GM06990 (cell line): ENCODE measurements around the gene AHNAK.

Experiments
- DNase-seq: peaks from one replicate; pipeline ENCODE4 v3.0.0-alpha.2; 2011; ENCODE audit not compliant: insufficient read length; ENCODE audit errors: extremely low read depth
- H3K27me3 ChIP-seq: replicated peaks from 2 replicates; pipeline ENCODE4 v1.6.0; 2011; ENCODE audit warnings: low read length; ENCODE audit not compliant: control insufficient read depth, insufficient read depth
- H3K36me3 ChIP-seq: 2 replicates; pipeline ENCODE4 v1.5.1; 2011; ENCODE audit warnings: low read length; ENCODE audit not compliant: control insufficient read depth, insufficient read depth
- H3K4me3 ChIP-seq: replicated peaks from 2 replicates; pipeline ENCODE4 v1.5.1; 2011; ENCODE audit warnings: low read depth, mild to moderate bottlenecking, control low read depth, low read length
- CTCF ChIP-seq: IDR thresholded peaks from 2 replicates; pipeline ENCODE4 v1.5.1; 2011; ENCODE audit warnings: low read length, control low read depth, mild to moderate bottlenecking, inconsistent platforms; ENCODE audit not compliant: insufficient read depth, poor library complexity, severe bottlenecking

The AHNAK gene

GRCh38 chr11:62482753-62483152, 63.9 kb downstream of the AHNAK start:
- TF ChIP-seq CTCF = no peak
- Histone ChIP-seq H3K4me3 (no peak overlapping the region), H3K36me3 (no peaks in the 10 kb centered on the region), H3K27me3 (no peaks in the 10 kb centered on the region; the same call in none of the 2 replicates)
- no peak for DNase-seq

DNA sequence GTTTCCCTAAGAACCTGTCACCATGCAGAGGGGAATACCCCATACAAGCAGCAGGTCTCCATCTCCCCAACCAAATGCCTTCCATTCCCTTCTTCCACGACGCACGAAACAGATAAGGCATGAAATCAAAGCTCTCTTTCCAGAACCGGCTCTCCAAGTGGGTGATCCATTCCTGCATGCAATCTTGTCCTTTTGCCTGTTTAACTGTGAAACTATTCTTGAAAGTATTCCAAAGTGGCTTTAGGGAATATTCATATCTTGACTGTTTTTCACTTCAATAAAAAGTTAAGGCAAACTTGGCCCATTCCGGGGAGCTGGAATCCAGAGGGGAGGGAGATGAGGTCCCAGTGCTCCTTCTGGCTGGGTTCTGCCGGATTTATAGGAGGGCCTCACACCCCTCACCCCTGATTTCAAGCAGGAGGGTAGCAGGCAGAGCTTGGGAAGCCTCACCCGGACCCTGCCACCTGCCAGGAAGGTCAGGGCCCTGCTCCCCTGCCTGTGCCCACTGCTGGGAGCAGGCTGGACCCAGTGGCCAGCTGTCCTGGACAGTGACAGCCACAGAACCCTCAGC, 66.9 kb downstream of the AHNAK start:
- no peak for DNase-seq
- no peak for TF ChIP-seq CTCF
- no peak overlapping the region for H3K4me3 ChIP-seq
- H3K27me3 ChIP-seq = no peaks in the 10 kb centered on the region; the same call in none of the 2 replicates
- no peaks in the 10 kb centered on the region for H3K36me3 ChIP-seq

- DNase-seq = no peak
- Histone ChIP-seq H3K4me3 (no peak overlapping the region), H3K27me3 (no peaks in the 10 kb centered on the region; the same call in 1 of the 2 replicates), H3K36me3 (no peaks in the 10 kb centered on the region)
- TF ChIP-seq CTCF = no peak
These were observed 68.7 kb downstream of the AHNAK start for GRCh38 chr11:62477927-62478326.

- DNase-seq = no peak
- no peak for TF ChIP-seq CTCF
- no peaks in the 10 kb centered on the region for H3K36me3 ChIP-seq
- H3K4me3 ChIP-seq = no peak overlapping the region
- no peaks in the 10 kb centered on the region; the same call in 1 of the 2 replicates for H3K27me3 ChIP-seq
These were observed 74.3 kb downstream of the AHNAK start for GRCh38 chr11:62472063-62472884.

GRCh38 chr11:62471603-62472002, 75.0 kb downstream of the AHNAK start:
- no peak for DNase-seq

More at GRCh38 chr11:62471603-62472002, 75.0 kb downstream of the AHNAK start:
- no peaks in the 10 kb centered on the region for H3K36me3 ChIP-seq
- H3K4me3 ChIP-seq = no peak overlapping the region
- no peaks in the 10 kb centered on the region; the same call in 1 of the 2 replicates for H3K27me3 ChIP-seq
- no peak for TF ChIP-seq CTCF
